Upper lobe of left lung (tissue), 4 donors: ENCODE measurements around the gene PRSS56.

Experiments
- POLR2AphosphoS5 ChIP-seq, 2 donors: sonication (generic); formaldehyde crosslinking; IDR thresholded peaks; one replicate each; pipeline ENCODE4 v1.5.1; 2017; ENCODE audit warnings: antibody characterized with exemption in 2 of 2
- TF ChIP-seq, protein P1 (sequence below), 6 experiments: fragments of 450-650 bp in 4 of 6; fragments of 200-600 bp in 2 of 6; sonication (generic) in 2 of 6; IDR thresholded peaks; one replicate each; pipeline ENCODE4 v1.5.1; 2016 to 2019; ENCODE audit warnings: antibody characterized with exemption in 6 of 6

DNA sequence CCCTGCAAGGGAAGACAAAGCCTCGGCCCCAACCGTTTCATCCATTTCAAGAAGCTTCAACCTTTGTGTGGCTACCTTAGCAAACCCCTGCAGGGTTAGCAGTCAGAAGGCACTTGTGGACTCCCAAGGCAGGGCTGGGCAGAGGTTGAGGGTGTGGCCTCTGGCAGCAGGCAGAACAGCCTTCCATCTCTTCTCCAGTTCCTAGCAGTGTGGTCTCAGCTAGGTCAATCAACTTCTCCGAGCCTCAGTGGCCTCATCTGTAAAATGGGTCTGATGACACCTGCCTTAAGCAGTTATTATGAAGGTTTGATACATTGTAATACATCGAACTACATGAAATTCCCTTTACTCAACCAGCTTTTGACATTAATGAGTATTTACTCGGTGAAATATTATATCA is 6.8 kb upstream of the PRSS56 start:
- no peak for TF ChIP-seq POLR2AphosphoS5 (IDR thresholded peaks at IDR 0.05)
- TF ChIP-seq, protein P1, sequence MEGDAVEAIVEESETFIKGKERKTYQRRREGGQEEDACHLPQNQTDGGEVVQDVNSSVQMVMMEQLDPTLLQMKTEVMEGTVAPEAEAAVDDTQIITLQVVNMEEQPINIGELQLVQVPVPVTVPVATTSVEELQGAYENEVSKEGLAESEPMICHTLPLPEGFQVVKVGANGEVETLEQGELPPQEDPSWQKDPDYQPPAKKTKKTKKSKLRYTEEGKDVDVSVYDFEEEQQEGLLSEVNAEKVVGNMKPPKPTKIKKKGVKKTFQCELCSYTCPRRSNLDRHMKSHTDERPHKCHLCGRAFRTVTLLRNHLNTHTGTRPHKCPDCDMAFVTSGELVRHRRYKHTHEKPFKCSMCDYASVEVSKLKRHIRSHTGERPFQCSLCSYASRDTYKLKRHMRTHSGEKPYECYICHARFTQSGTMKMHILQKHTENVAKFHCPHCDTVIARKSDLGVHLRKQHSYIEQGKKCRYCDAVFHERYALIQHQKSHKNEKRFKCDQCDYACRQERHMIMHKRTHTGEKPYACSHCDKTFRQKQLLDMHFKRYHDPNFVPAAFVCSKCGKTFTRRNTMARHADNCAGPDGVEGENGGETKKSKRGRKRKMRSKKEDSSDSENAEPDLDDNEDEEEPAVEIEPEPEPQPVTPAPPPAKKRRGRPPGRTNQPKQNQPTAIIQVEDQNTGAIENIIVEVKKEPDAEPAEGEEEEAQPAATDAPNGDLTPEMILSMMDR (IDR thresholded peaks at IDR 0.05), result no peak
